Endothelial cell of umbilical vein (primary cell): ENCODE measurements around the gene OTUD3. TPM values are rescaled to one million over a fixed set of nuclear protein-coding genes. Genes with fewer than 3 reads are reported as not detected.

Experiments used
- BruUV-seq: library from RNA; stranded (reverse); fragments of 400-500 nt; replicated peaks from 2 replicates; lab custom pipeline; 2021; lab: Mats Ljungman, UMichigan
- CTCF ChIA-PET: fragments of 300-600, 350-600 bp; sonication (Branson Sonifier 250); formaldehyde crosslinking; loops from one replicate; lab custom pipeline; 2021; ENCODE audit warnings: antibody characterized with exemption, inconsistent platforms; lab: Charles Lee
- POLR2A ChIA-PET: fragments of 300-600, 350-600 bp; sonication (Branson Sonifier 250); formaldehyde crosslinking; loops from one replicate; lab custom pipeline; 2021; ENCODE audit warnings: antibody characterized with exemption, inconsistent platforms; lab: Charles Lee
- DNase-seq: peaks from one replicate; pipeline ENCODE4 v3.0.0-alpha.2; 2011; ENCODE audit warnings: low read depth, low spot score
- FAIRE-seq: peaks from 2 replicates; lab custom pipeline; 2011; peaks lifted over from hg19 to GRCh38; lab: Jason Lieb, UNC
- H2AFZ ChIP-seq: 2 replicates; pipeline ENCODE4 v1.6.0; 2012; ENCODE audit warnings: low read depth, low read length, control low read depth, inconsistent platforms
- H3K27ac ChIP-seq: 2 replicates; pipeline ENCODE4 v1.5.1; 2011; ENCODE audit warnings: low read depth, mild to moderate bottlenecking, control low read depth, low read length, moderate library complexity; ENCODE audit not compliant: insufficient read depth
- H3K27me3 ChIP-seq, 2 experiments: 2 replicates each; pipeline versions ENCODE4 v1.6.0 to v1.6.1; 2011; ENCODE audit warnings: low read length in 2 of 2, mixed read lengths in 1 of 2; ENCODE audit not compliant: control insufficient read depth in 2 of 2, insufficient read depth in 2 of 2
- H3K36me3 ChIP-seq, 2 experiments: 2 replicates in 1 of 2; 3 replicates in 1 of 2; pipeline ENCODE4 v1.5.1; 2011; ENCODE audit warnings: low read length in 2 of 2, mild to moderate bottlenecking in 1 of 2, moderate library complexity in 1 of 2; ENCODE audit not compliant: control insufficient read depth in 2 of 2, insufficient read depth in 2 of 2; ENCODE audit errors: extremely low read depth in 1 of 2
- H3K4me1 ChIP-seq: 3 replicates; pipeline ENCODE4 v1.5.1; 2011; ENCODE audit warnings: mild to moderate bottlenecking, low read length; ENCODE audit not compliant: control insufficient read depth, insufficient read depth; ENCODE audit errors: extremely low read depth
- H3K4me2 ChIP-seq: 2 replicates; pipeline ENCODE4 v1.6.1; 2011; ENCODE audit warnings: low read length, control low read depth, mixed read lengths; ENCODE audit not compliant: insufficient read depth
- H3K4me3 ChIP-seq, 3 experiments: fragments of 200-600 bp in 1 of 3; sonication (generic), shearing (Covaris generic) in 1 of 3; replicated peaks in 1 of 3; 2 replicates each; pipeline ENCODE4 v1.5.1; 2011 to 2016; ENCODE audit warnings: control low read depth in 3 of 3, low read length in 3 of 3, mild to moderate bottlenecking in 2 of 3, inconsistent platforms in 1 of 3, low read depth in 1 of 3, moderate library complexity in 1 of 3; ENCODE audit not compliant: insufficient read depth in 1 of 3
- H3K79me2 ChIP-seq: 2 replicates; pipeline ENCODE4 v1.6.0; 2012; ENCODE audit warnings: low read length, inconsistent platforms; ENCODE audit not compliant: control insufficient read depth, insufficient read depth
- H3K9ac ChIP-seq: replicated peaks from 2 replicates; pipeline ENCODE3; 2011; ENCODE audit warnings: low read length, control low read depth; ENCODE audit not compliant: insufficient read depth; ENCODE audit errors: extremely low read depth
- H3K9me1 ChIP-seq: replicated peaks from 3 replicates; pipeline ENCODE4 v1.6.0; 2011; ENCODE audit warnings: mild to moderate bottlenecking, low read length; ENCODE audit not compliant: control insufficient read depth, insufficient read depth; ENCODE audit errors: extremely low read depth
- H3K9me3 ChIP-seq: replicated peaks from 2 replicates; pipeline ENCODE4 v1.5.1; 2012; ENCODE audit warnings: low read length, inconsistent platforms; ENCODE audit not compliant: control insufficient read depth, insufficient read depth
- H4K20me1 ChIP-seq: replicated peaks from 2 replicates; pipeline ENCODE3; 2011; ENCODE audit warnings: mild to moderate bottlenecking, low read length; ENCODE audit not compliant: control insufficient read depth, insufficient read depth; ENCODE audit errors: extremely low read depth
- EZH2 ChIP-seq: IDR thresholded peaks from 2 replicates; pipeline ENCODE4 v1.6.1; 2012; ENCODE audit warnings: borderline replicate concordance, low read depth, mild to moderate bottlenecking, moderate library complexity, low read length, inconsistent platforms; ENCODE audit not compliant: severe bottlenecking
- FOS ChIP-seq: IDR thresholded peaks from 2 replicates; pipeline ENCODE4 v1.6.1; 2011; ENCODE audit warnings: mild to moderate bottlenecking, low read length, moderate library complexity, borderline replicate concordance; ENCODE audit not compliant: insufficient read depth
- GATA2 ChIP-seq: IDR thresholded peaks from 2 replicates; pipeline ENCODE4 v1.7.0; 2011; ENCODE audit warnings: low read depth, mild to moderate bottlenecking, moderate library complexity, mixed read lengths, low read length; ENCODE audit not compliant: insufficient read length, insufficient read depth
- JUN ChIP-seq: IDR thresholded peaks from 2 replicates; pipeline ENCODE4 v1.6.1; 2011; ENCODE audit warnings: borderline replicate concordance, low read depth; ENCODE audit not compliant: insufficient read length, insufficient read depth
- MYC ChIP-seq: IDR thresholded peaks from one replicate; pipeline ENCODE4 v1.6.1; 2011; ENCODE audit warnings: mild to moderate bottlenecking, low read depth, low read length
- POLR2A ChIP-seq: IDR thresholded peaks from 2 replicates; pipeline ENCODE4 v1.6.1; 2012; ENCODE audit warnings: low read depth, mild to moderate bottlenecking, control low read depth, low read length
- POLR2AphosphoS5 ChIP-seq: IDR thresholded peaks from 2 replicates; pipeline ENCODE4 v1.6.1; 2012; ENCODE audit warnings: low read depth, mild to moderate bottlenecking, control low read depth, low read length, moderate library complexity; ENCODE audit not compliant: insufficient read depth
- dilution Hi-C: fragments of 300-500 bp; cut with MboI; formaldehyde crosslinking; loops from one replicate; pipeline ENCODE4 v1.15.0; 2019; ENCODE audit warnings: low sequenced_read_pairs; ENCODE audit not compliant: extremely low pct_ligation_motif_present
- intact Hi-C: fragments of 100-400 bp; cut with micrococcal nuclease; formaldehyde crosslinking; loops from one replicate; pipeline ENCODE4 v1.10.0; 2022
- polyA plus RNA-seq, 4 experiments: library from polyadenylated mRNA; depleted of rRNA in 3 of 4; stranded (reverse) in 3 of 4; unstranded in 1 of 4; fragments of >200 nt; gene quantifications; 2 replicates each; pipeline versions ENCODE4 v1.2.1 to v1.2.3, GENCODE V29; 2011 to 2012; ENCODE audit warnings: missing spikeins in 1 of 4
- total RNA-seq: library from RNA; stranded (reverse); gene quantifications from 2 replicates; pipeline ENCODE4 v1.2.3, GENCODE V29; 2021
- TF ChIP-seq, protein P1 (sequence below): IDR thresholded peaks from 2 replicates; pipeline ENCODE4 v1.6.1; 2011; ENCODE audit not compliant: insufficient read depth, insufficient read length
- TF ChIP-seq, protein P2 (sequence below), 2 donors: IDR thresholded peaks; 1 replicate in 1 of 2; 2 replicates in 1 of 2; pipeline ENCODE4 v1.5.1; 2011; ENCODE audit warnings: low read length in 2 of 2, mild to moderate bottlenecking in 2 of 2, moderate library complexity in 2 of 2, control low read depth in 1 of 2, inconsistent platforms in 1 of 2, low read depth in 1 of 2; ENCODE audit not compliant: insufficient read depth in 1 of 2; ENCODE audit errors: extremely low read depth in 1 of 2

The OTUD3 gene
- total and polyA plus RNA-seq, 2 donors (not counting 3 experiments of a cell fraction or from before 2014, with no cell fraction given): 3.1 to 10.6 TPM

DNA sequence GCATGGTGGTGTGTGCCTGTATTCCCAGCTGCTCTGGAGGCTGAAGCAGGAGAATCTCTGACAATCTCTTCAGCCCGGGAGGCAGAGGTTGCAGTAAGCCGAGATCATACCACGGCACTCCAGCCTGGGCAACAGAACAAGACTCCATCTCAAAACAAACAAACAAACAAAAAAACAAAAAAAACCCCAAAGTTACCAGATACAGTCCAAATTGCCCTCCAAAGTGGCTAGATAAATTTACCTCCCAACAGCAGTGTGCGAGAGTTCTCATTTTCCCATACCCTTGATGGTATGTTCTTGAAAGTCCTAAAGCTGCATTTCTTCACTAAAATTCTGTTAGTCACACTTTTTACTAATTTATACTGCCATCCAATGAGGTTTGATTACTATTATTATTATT lies 3.0 kb upstream of the OTUD3 start:
- ChIA-PET CTCF (interaction anchor here (1.3 to 1.7 kb wide), 2 partner anchors 9 to 164 kb away, joined by 3 to 5 read pairs; no protein-coding TSS in a partner anchor), POLR2A (no interaction called here)
- Histone ChIP-seq H4K20me1 (peaks cover 2% of the 10 kb centered on the region), H3K27me3 (peaks cover 2 to 3% of the 10 kb centered on the region in 2 experiments), H3K4me1 (peaks cover 14% of the 10 kb centered on the region), H3K4me3 (no peak overlapping the region), H3K27ac (no peak overlapping the region), H3K79me2 (peaks cover 17% of the 10 kb centered on the region), H3K9me3 (no peaks in the 10 kb centered on the region), H3K36me3 (no peaks in the 10 kb centered on the region), H2AFZ (no peak overlapping the region), H3K9me1 (no peaks in the 10 kb centered on the region), H3K9ac (no peak overlapping the region), H3K4me2 (no peak overlapping the region)
- no TSS peak for BruUV-seq
- FAIRE-seq (no peak), DNase-seq (no peak)
- dilution Hi-C loops (no loop called here), intact Hi-C loops (no loop called here)
- TF ChIP-seq, protein P1, sequence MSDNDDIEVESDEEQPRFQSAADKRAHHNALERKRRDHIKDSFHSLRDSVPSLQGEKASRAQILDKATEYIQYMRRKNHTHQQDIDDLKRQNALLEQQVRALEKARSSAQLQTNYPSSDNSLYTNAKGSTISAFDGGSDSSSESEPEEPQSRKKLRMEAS: no peak
- TF ChIP-seq EZH2 (no peak), POLR2A (no peak), POLR2AphosphoS5 (no peak), GATA2 (no peak), FOS (no peak), JUN (no peak), MYC (no peak)
- TF ChIP-seq, protein P2, sequence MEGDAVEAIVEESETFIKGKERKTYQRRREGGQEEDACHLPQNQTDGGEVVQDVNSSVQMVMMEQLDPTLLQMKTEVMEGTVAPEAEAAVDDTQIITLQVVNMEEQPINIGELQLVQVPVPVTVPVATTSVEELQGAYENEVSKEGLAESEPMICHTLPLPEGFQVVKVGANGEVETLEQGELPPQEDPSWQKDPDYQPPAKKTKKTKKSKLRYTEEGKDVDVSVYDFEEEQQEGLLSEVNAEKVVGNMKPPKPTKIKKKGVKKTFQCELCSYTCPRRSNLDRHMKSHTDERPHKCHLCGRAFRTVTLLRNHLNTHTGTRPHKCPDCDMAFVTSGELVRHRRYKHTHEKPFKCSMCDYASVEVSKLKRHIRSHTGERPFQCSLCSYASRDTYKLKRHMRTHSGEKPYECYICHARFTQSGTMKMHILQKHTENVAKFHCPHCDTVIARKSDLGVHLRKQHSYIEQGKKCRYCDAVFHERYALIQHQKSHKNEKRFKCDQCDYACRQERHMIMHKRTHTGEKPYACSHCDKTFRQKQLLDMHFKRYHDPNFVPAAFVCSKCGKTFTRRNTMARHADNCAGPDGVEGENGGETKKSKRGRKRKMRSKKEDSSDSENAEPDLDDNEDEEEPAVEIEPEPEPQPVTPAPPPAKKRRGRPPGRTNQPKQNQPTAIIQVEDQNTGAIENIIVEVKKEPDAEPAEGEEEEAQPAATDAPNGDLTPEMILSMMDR (IDR thresholded peaks at IDR 0.05; ENCODE audit: extremely low read depth in 1 of 2, insufficient read depth in 1 of 2, low read depth in 1 of 2, low read length in 2 of 2): no peak
